OCI-LY1 (cell line): ENCODE results near the gene PRKG1.

Experiments used
- EZH2 ChIP-seq: fragments of 200-600 bp; sonication (generic), shearing (Covaris generic); IDR thresholded peaks from 2 replicates; pipeline ENCODE4 v1.8.0; 2017; ENCODE audit warnings: borderline replicate concordance, mixed run types, mild to moderate bottlenecking, antibody characterized with exemption, low read length, moderate library complexity, mixed read lengths
- TF ChIP-seq, protein P1 (sequence below): fragments of 200-600 bp; sonication (generic), shearing (Covaris generic); IDR thresholded peaks from 2 replicates; pipeline ENCODE4 v1.5.1; 2017; ENCODE audit warnings: mild to moderate bottlenecking, antibody characterized with exemption, low read length, moderate library complexity, mixed read lengths

DNA sequence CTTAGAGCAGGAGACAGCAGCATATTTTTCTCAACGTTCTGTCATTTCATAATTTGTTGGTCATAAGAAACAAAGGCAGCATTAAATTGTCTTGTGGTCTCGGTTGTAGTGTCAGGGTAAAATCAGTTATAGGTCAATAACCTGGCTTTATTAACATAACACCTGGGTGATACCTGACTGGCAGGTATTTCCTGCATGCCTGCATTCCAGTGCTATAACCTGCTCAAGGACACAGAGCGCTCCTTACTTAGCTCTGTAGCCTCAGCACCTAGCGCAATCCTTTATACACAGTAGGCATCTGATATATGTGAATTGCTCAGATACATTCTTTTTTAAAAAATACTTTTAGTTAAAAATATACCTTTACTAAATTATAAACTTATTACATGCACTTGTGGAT lies 38.9 kb upstream of the PRKG1 start:
- TF ChIP-seq EZH2: no peak
- TF ChIP-seq, protein P1, sequence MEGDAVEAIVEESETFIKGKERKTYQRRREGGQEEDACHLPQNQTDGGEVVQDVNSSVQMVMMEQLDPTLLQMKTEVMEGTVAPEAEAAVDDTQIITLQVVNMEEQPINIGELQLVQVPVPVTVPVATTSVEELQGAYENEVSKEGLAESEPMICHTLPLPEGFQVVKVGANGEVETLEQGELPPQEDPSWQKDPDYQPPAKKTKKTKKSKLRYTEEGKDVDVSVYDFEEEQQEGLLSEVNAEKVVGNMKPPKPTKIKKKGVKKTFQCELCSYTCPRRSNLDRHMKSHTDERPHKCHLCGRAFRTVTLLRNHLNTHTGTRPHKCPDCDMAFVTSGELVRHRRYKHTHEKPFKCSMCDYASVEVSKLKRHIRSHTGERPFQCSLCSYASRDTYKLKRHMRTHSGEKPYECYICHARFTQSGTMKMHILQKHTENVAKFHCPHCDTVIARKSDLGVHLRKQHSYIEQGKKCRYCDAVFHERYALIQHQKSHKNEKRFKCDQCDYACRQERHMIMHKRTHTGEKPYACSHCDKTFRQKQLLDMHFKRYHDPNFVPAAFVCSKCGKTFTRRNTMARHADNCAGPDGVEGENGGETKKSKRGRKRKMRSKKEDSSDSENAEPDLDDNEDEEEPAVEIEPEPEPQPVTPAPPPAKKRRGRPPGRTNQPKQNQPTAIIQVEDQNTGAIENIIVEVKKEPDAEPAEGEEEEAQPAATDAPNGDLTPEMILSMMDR: no peak
